NOMO-1 (cell line): Measurements from ENCODE around the gene SMPD2.

ENCODE experiments used
- DNase-seq, 2 experiments: peaks; one replicate each; lab custom pipeline; 2025; ENCODE audit not compliant: unreplicated experiment in 2 of 2; lab: John Stamatoyannopoulos, UW

Gene SMPD2

DNA sequence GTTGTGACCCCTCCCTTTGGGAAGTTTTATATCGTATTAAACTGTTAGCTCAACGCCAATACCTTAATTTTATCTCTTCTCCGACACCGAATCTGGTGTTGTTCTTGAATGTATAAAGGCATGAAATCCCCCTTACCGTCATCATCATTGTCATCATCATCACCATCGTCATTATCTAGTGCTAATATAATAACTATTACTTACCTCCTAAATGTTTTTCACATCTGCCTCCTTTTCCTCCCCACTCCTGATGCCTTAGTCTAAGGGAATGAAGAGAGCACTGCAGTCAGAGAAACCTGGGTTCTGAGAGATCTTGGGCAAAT is 43.2 kb downstream of the SMPD2 start:
- no peak for DNase-seq

DNA sequence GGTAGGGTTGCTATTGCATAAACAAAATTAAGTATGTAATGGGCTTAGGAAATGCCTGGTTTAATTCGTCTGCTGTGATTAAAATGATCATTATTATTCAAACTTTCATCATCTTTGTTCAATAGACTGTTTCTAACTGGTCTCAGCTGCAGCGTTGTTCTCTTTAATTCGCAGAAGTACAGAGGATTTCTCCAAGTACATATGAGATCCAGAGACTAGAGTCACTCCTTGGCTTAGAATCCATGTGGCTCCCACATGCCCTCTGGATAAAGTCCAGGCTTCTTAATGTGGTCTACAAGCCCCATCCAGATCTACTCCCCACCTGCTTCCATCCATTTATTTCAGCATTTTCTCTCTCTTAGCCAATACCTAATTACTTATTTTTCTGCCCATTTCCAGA is 43.6 kb downstream of the SMPD2 start:
- no peak for DNase-seq

DNA sequence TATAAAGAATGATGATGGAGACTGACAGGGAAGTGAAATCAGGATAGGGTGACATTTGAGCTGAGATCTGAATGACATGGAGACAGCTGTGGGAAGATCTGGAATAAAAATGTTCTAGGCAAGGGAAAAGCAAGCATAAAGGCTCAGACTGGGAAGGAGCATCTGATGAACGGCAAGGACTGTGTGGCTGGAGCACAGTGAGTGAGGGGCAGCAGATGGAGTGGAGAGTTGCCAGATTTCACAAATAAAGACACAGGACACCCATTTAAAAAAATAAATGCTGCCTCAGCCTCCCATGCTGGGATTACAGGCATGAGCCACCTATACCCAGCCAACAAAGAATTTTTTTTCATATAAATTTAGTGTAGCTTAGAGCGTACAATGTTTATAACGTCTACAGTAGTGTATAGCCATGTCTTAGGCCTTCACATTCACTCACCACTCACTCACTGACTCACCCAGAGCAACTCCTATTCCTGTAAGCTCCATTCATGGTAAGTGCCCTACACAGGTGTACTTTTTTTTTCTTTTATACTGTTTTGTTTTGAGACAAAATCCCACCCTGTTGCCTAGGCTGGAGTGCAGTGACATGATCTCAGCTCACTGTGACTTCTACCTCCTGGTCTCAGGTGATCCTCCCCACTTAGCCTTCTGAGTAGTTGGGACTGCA is 44.9 kb downstream of the SMPD2 start:
- no peak for DNase-seq

DNA sequence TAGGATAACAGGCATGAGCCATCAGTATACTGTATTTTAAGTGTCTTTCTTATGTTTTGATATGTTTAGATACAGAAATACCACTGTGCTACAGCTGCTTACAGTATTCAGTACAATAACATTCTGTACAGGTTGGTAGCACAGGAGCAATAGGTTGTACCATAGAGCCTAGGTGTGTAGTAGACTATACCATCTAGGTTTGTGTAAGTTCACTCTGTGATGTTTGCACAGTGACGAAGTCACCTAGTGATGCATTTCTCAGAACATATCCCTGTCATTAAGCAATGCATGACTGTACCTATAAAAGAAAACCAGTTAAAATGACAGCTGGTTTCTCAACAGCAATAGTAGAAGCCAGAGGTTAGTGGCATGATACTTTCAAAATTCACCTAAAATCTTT is 45.5 kb downstream of the SMPD2 start:
- no peak for DNase-seq

DNA sequence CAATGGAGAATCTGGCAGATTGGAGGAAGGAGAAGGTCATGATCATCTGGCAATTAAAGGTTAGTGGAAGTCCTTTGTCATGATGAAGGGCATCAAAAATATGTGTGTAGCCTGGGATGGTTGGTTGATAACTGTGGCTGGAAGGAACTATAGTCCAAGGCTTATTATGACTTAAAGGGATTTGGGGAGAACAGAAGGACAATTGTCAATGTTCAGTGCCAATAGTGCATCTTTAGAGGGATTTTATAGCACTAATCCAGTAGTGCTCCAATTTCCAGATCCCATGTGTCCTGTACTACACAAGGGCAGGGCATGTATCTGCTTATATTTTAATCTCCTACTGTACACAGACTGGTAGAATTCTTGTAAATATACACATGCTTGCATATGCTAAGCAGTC is 47.5 kb downstream of the SMPD2 start:
- no peak for DNase-seq

DNA sequence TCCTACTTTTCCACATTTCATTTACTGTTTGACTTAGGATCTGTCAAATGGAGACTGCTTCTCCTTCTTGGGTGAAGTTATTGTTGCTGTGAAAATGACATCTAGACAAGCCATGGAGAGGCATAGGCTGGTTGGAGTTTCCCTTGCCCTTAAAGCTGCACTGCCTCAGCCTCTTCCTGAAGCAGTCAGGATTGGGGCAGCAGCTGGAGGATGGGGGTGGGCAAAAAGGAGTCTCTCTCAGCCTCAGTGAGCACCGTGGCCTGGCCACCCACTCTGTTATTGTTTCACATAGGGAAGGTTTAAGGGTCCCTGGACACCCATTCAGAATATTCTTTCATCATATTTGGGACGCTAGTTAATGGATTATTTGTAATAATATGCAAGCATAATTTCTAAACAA is 50.2 kb downstream of the SMPD2 start:
- no peak for DNase-seq

DNA sequence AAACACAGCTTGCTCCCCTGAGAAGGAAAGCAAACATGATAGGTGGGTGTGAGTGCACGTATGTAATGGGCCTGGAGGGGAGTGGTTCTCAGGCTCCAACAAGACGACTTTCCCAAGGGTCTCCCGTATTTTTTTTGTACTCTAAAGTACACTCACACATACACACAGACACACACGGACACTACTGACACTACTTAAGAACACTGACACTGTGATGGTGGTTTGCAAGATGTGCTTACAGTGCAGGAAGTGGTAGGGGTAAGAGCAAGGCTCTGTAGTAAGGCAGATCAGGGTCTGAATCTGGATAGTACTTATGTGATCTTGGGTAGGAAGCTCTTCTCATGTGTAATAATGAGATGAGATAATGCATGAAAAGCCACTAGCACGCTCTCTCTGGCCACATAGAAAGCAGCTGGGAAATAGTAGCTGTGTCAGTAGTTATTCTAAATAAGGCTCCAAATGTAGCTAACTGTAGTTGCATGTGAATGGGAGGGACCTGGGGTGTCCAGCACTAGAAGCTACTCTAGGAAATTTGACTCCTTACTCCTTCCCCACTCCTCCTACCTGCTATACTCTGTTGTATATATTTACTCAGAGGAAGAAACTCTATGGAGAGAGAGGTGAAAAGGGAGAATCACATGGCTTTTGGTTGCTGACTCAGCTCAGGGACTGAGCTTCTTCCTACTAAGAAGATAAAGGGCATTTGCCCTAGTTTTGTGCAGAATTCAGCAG is 50.8 kb downstream of the SMPD2 start:
- DNase-seq, result no peak
